ENCODE results near the gene MOSPD2.

- TF ChIP-seq POLR2AphosphoS5 (IDR thresholded peaks at IDR 0.05; ENCODE audit: borderline replicate concordance, low read depth, low read length) = no peak
- TF ChIP-seq EZH2 (IDR thresholded peaks at IDR 0.05) = no peak
- no peak for TF ChIP-seq FOXP2 (optimal IDR thresholded peaks at IDR 0.05; ENCODE audit: control extremely low read depth, extremely low read length, insufficient read depth)
Observed at GRCh38 chrX:14899607-14900006, 26.4 kb downstream of the MOSPD2 start.

Measured in SK-N-MC (cell line).